ENCODE results near the gene CITED2. TPM values are rescaled to one million over a fixed set of nuclear protein-coding genes. Genes with fewer than 3 reads are reported as not detected.
A peak's percentile ranks its signal among the peaks of the same experiment; 100 is the strongest.

Gene CITED2
- total RNA-seq, 1 experiment from 2014 or later = 365 TPM

GRCh38 chr6:139372326-139373153 lies 1.9 kb downstream of the CITED2 start:
- intact Hi-C loops (cut with micrococcal nuclease; ENCODE audit: unreplicated experiment) = loop anchor here (5.0 to 10.0 kb wide), 2 partner anchors 100 to 1552 kb away; no protein-coding TSS in a partner anchor
- TF ChIP-seq CTCF (conservative IDR thresholded peaks at IDR 0.05; ENCODE audit: low read depth, low read length) (no peak), EZH2 (IDR thresholded peaks at IDR 0.05; ENCODE audit: borderline replicate concordance, low read depth, low read length, poor library complexity, severe bottlenecking) (no peak)
- peaks cover 44% of the 10 kb centered on the region for H3K36me3 ChIP-seq (ENCODE audit: insufficient read depth, low read length, poor library complexity, severe bottlenecking)
- POLR2A ChIA-PET (ENCODE audit: low non-redundant PET) = interaction anchor here (0.6 to 1.0 kb wide), 5 partner anchors 145 to 1526 kb away, joined by 3 to 5 read pairs (median 4); no protein-coding TSS in a partner anchor
- peak overlapping the region; percentile 87 for H3K4me3 ChIP-seq (ENCODE audit: low read depth, low read length, poor library complexity, severe bottlenecking)
- BruUV-seq (replicated peaks) = no TSS peak
- CTCF ChIA-PET = interaction anchor here (0.9 kb wide), 1 partner anchor 154 kb away, joined by 4 read pairs; no protein-coding TSS in a partner anchor
- peaks cover 39% of the 10 kb centered on the region for H3K4me1 ChIP-seq (ENCODE audit: insufficient read depth, low read length, poor library complexity, severe bottlenecking)
- no peaks in the 10 kb centered on the region for H3K9me3 ChIP-seq (ENCODE audit: low read depth, low read length, poor library complexity, severe bottlenecking)
- H3K27ac ChIP-seq (ENCODE audit: low read depth, low read length, poor library complexity, severe bottlenecking) = peak overlapping the region; percentile 96
- H3K27me3 ChIP-seq (replicated peaks; ENCODE audit: insufficient read depth, low read depth, low read length, poor library complexity) = no peaks in the 10 kb centered on the region
- DNase-seq (ENCODE audit: low spot score) = peak; percentile 32

GRCh38 chr6:139371421-139372203 lies 2.8 kb downstream of the CITED2 start:
- Histone ChIP-seq H3K9me3 (ENCODE audit: low read depth, low read length, poor library complexity, severe bottlenecking) (no peaks in the 10 kb centered on the region), H3K27ac (ENCODE audit: low read depth, low read length, poor library complexity, severe bottlenecking) (peak overlapping the region; percentile 96), H3K27me3 (replicated peaks; ENCODE audit: insufficient read depth, low read depth, low read length, poor library complexity) (no peaks in the 10 kb centered on the region), H3K36me3 (ENCODE audit: insufficient read depth, low read length, poor library complexity, severe bottlenecking) (peaks cover 44% of the 10 kb centered on the region), H3K4me3 (ENCODE audit: low read depth, low read length, poor library complexity, severe bottlenecking) (peak overlapping the region; percentile 87), H3K4me1 (ENCODE audit: insufficient read depth, low read length, poor library complexity, severe bottlenecking) (peaks cover 43% of the 10 kb centered on the region)
- TF ChIP-seq EZH2 (IDR thresholded peaks at IDR 0.05; ENCODE audit: borderline replicate concordance, low read depth, low read length, poor library complexity, severe bottlenecking) (no peak), CTCF (conservative IDR thresholded peaks at IDR 0.05; ENCODE audit: low read depth, low read length) (no peak)
- ChIA-PET CTCF (interaction anchor here (0.9 kb wide), 1 partner anchor 153 kb away, joined by 4 read pairs; no protein-coding TSS in a partner anchor), POLR2A (ENCODE audit: low non-redundant PET) (interaction anchor here (0.6 to 1.0 kb wide), 5 partner anchors 146 to 1070 kb away, joined by 3 to 5 read pairs (median 4); no protein-coding TSS in a partner anchor)
- intact Hi-C loops (cut with micrococcal nuclease; ENCODE audit: unreplicated experiment) = loop anchor here (5.0 to 10.0 kb wide), 2 partner anchors 101 to 1553 kb away; no protein-coding TSS in a partner anchor
- TSS peak; percentile 1 for BruUV-seq (replicated peaks)
- DNase-seq (ENCODE audit: low spot score) = peak; percentile 26

- H3K36me3 ChIP-seq (ENCODE audit: insufficient read depth, low read length, poor library complexity, severe bottlenecking) = peaks cover 44% of the 10 kb centered on the region
- intact Hi-C loops (cut with micrococcal nuclease; ENCODE audit: unreplicated experiment) = loop anchor here (5.0 to 10.0 kb wide), 2 partner anchors 101 to 1554 kb away; no protein-coding TSS in a partner anchor
- POLR2A ChIA-PET (ENCODE audit: low non-redundant PET) = interaction anchor here (0.7 kb wide), 1 partner anchor 394 kb away, joined by 3 read pairs; no protein-coding TSS in a partner anchor
These were observed 3.5 kb downstream of the CITED2 start for GRCh38 chr6:139370999-139371345.

More at GRCh38 chr6:139370999-139371345, 3.5 kb downstream of the CITED2 start:
- Histone ChIP-seq H3K27ac (ENCODE audit: low read depth, low read length, poor library complexity, severe bottlenecking) (peak overlapping the region; percentile 96), H3K9me3 (ENCODE audit: low read depth, low read length, poor library complexity, severe bottlenecking) (no peaks in the 10 kb centered on the region), H3K27me3 (replicated peaks; ENCODE audit: insufficient read depth, low read depth, low read length, poor library complexity) (no peaks in the 10 kb centered on the region), H3K4me3 (ENCODE audit: low read depth, low read length, poor library complexity, severe bottlenecking) (peak overlapping the region; percentile 87), H3K4me1 (ENCODE audit: insufficient read depth, low read length, poor library complexity, severe bottlenecking) (peaks cover 37% of the 10 kb centered on the region)
- TF ChIP-seq CTCF (conservative IDR thresholded peaks at IDR 0.05; ENCODE audit: low read depth, low read length) (no peak), EZH2 (IDR thresholded peaks at IDR 0.05; ENCODE audit: borderline replicate concordance, low read depth, low read length, poor library complexity, severe bottlenecking) (no peak)
- CTCF ChIA-PET = interaction anchor here (0.7 kb wide), 1 partner anchor 103 kb away, joined by 4 read pairs; no protein-coding TSS in a partner anchor
- no TSS peak for BruUV-seq (replicated peaks)
- DNase-seq (ENCODE audit: low spot score) = no peak

All from A673 (cell line).